ENCODE results near the gene RGSL1.

RGSL1 gene

DNA sequence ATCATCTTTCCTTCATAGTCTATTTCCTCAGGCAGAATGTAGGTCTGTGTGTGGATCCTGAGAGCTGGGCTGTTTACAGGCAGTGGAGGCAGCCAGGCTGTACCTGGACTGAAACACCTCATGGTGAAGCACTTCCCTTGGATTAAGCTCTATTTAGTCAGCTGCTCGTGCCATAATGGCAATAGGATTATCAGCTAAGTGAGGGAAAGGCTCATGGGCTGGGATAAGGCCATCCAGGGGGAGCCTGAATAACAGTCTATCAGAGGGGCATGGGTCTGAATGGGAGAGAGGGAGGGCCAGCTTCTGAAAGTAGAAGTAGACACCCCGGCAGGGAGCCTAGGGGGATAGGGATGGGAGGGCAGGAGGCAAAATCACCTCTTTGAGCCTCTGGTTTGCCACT, 130.8 kb downstream of the RGSL1 start:
- Mint-ChIP-seq H3K36me3 (peaks cover 37% of the 10 kb centered on the region), H3K9me3 (ENCODE audit: low read depth) (no peaks in the 10 kb centered on the region), H3K4me1 (ENCODE audit: low read depth) (peaks cover 56% of the 10 kb centered on the region), H3K27ac (no peak overlapping the region), H3K27me3 (no peaks in the 10 kb centered on the region), H3K4me3 (no peak overlapping the region)

DNA sequence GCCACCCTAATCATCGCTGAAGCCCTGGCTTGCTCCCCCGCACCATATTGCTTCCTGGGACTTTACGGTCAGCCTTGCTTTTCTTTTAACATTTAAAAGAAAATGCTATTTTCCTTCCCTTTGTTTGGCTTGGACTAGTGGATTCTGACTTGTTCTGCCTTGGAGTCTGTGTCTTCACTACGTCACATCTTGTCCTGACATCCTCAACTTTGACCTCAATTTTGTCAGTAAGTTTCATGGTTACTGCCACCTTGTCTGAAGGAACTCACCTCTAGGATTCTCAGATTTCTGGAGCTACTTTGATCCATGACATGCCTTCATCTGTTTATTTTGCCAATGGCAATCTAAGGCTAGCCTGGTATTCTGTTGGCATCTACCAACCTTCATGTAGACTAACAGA, 134.8 kb downstream of the RGSL1 start:
- H3K4me1 Mint-ChIP-seq (ENCODE audit: low read depth), result peaks cover 79% of the 10 kb centered on the region
- H3K27ac Mint-ChIP-seq, result no peak overlapping the region
- no peaks in the 10 kb centered on the region for H3K9me3 Mint-ChIP-seq (ENCODE audit: low read depth)
- peak overlapping the region; percentile 64 for H3K4me3 Mint-ChIP-seq
- peaks cover 25% of the 10 kb centered on the region for H3K36me3 Mint-ChIP-seq
- H3K27me3 Mint-ChIP-seq, result no peaks in the 10 kb centered on the region

- peaks cover 13% of the 10 kb centered on the region for H3K36me3 Mint-ChIP-seq
- H3K27ac Mint-ChIP-seq, result no peak overlapping the region
- peaks cover 77% of the 10 kb centered on the region for H3K4me1 Mint-ChIP-seq (ENCODE audit: low read depth)
- no peaks in the 10 kb centered on the region for H3K9me3 Mint-ChIP-seq (ENCODE audit: low read depth)
- H3K27me3 Mint-ChIP-seq, result no peaks in the 10 kb centered on the region
- no peak overlapping the region for H3K4me3 Mint-ChIP-seq
Measured at GRCh38 chr1:182586380-182586779, 136.4 kb downstream of the RGSL1 start.

- no peaks in the 10 kb centered on the region for H3K9me3 Mint-ChIP-seq (ENCODE audit: low read depth)
- H3K4me3 Mint-ChIP-seq, result no peak overlapping the region
- peaks cover 74% of the 10 kb centered on the region for H3K4me1 Mint-ChIP-seq (ENCODE audit: low read depth)
Measured at GRCh38 chr1:182587093-182587492, 137.1 kb downstream of the RGSL1 start.

DNA sequence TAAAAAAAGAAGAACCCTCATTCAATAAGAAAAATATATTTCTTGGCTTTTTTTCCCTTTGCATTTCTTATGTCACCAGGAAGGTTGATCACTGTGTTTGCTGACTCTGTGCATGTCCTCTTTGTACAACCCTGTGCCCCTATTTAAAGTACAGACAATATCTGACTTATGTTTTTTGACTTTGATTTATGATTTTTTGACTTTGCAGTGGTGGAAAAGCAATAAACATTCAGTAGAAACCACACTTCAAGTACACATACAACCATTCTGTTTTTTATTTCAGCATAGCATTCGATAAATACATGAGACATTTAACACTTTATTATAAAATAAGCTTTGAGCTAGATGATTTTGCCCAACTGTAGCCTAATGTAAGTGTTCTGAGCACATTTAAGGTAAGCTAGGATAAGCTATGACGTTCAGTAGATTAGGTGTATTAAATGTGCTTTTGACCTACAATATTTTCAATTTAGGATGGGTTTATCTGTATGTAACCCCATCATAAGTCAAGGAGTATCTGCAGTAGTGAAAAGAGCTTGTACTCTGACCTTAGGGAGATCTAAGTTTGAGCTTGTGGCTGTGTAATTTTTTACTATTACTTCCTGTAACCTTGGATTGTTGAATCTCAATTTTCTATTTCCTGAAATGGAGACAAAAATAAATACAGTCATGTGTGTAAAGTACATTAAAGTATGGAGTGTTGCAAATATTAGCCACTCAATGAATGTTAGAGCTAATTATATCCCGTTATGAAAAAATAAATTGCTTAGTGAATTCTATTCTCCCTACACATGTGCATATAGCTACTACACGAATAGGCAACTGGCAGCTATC, 137.9 kb downstream of the RGSL1 start:
- H3K27ac Mint-ChIP-seq, result peak overlapping the region; percentile 97
- H3K36me3 Mint-ChIP-seq, result peaks cover 10% of the 10 kb centered on the region
- H3K4me1 Mint-ChIP-seq (ENCODE audit: low read depth), result peaks cover 68% of the 10 kb centered on the region
- H3K4me3 Mint-ChIP-seq, result peak overlapping the region; percentile 98
- no peaks in the 10 kb centered on the region for H3K9me3 Mint-ChIP-seq (ENCODE audit: low read depth)
- H3K27me3 Mint-ChIP-seq, result no peaks in the 10 kb centered on the region

More at GRCh38 chr1:182587093-182587492, 137.1 kb downstream of the RGSL1 start:
- Mint-ChIP-seq H3K27ac (no peak overlapping the region), H3K27me3 (no peaks in the 10 kb centered on the region), H3K36me3 (peaks cover 11% of the 10 kb centered on the region)

GRCh38 chr1:182588500-182589396, 138.8 kb downstream of the RGSL1 start, which contains the start of gene RNASEL:
Gene RNASEL, minus strand, starts transcription at chr1:182589256. Its CDS starts 2,450 bp downstream, at chr1:182586806.
- H3K9me3 Mint-ChIP-seq (ENCODE audit: low read depth), result no peaks in the 10 kb centered on the region
- no peaks in the 10 kb centered on the region for H3K27me3 Mint-ChIP-seq
- peak within 1 kb of the TSS; percentile 97 for H3K27ac Mint-ChIP-seq
- peak within 1 kb of the TSS; percentile 98 for H3K4me3 Mint-ChIP-seq
- H3K36me3 Mint-ChIP-seq, result peaks cover 6% of the 10 kb centered on the region
- peaks cover 59% of the 10 kb centered on the region for H3K4me1 Mint-ChIP-seq (ENCODE audit: low read depth)

- Mint-ChIP-seq H3K36me3 (peaks cover 4% of the 10 kb centered on the region), H3K27ac (peak overlapping the region; percentile 97), H3K4me3 (peak overlapping the region; percentile 98), H3K27me3 (no peaks in the 10 kb centered on the region), H3K9me3 (ENCODE audit: low read depth) (no peaks in the 10 kb centered on the region), H3K4me1 (ENCODE audit: low read depth) (peaks cover 51% of the 10 kb centered on the region)
Measured at GRCh38 chr1:182589520-182589919, 139.6 kb downstream of the RGSL1 start.

- no peaks in the 10 kb centered on the region for H3K9me3 Mint-ChIP-seq (ENCODE audit: low read depth)
- H3K27ac Mint-ChIP-seq, result peak overlapping the region; percentile 97
- no peaks in the 10 kb centered on the region for H3K27me3 Mint-ChIP-seq
- H3K36me3 Mint-ChIP-seq, result peaks cover 4% of the 10 kb centered on the region
- peaks cover 47% of the 10 kb centered on the region for H3K4me1 Mint-ChIP-seq (ENCODE audit: low read depth)
- peak overlapping the region; percentile 98 for H3K4me3 Mint-ChIP-seq
Measured at GRCh38 chr1:182589931-182590330, 140.0 kb downstream of the RGSL1 start.

GRCh38 chr1:182595641-182596240, 145.8 kb downstream of the RGSL1 start:
- H3K36me3 Mint-ChIP-seq, result peaks cover 4% of the 10 kb centered on the region
- no peaks in the 10 kb centered on the region for H3K9me3 Mint-ChIP-seq (ENCODE audit: low read depth)
- H3K27me3 Mint-ChIP-seq, result no peaks in the 10 kb centered on the region
- H3K4me3 Mint-ChIP-seq, result no peak overlapping the region
- H3K27ac Mint-ChIP-seq, result no peak overlapping the region
- H3K4me1 Mint-ChIP-seq (ENCODE audit: low read depth), result peaks cover 5% of the 10 kb centered on the region

GRCh38 chr1:182596934-182597333, 147.0 kb downstream of the RGSL1 start:
- Mint-ChIP-seq H3K4me3 (no peak overlapping the region), H3K27ac (no peak overlapping the region), H3K36me3 (peaks cover 4% of the 10 kb centered on the region), H3K27me3 (no peaks in the 10 kb centered on the region), H3K4me1 (ENCODE audit: low read depth) (peaks cover 5% of the 10 kb centered on the region), H3K9me3 (ENCODE audit: low read depth) (no peaks in the 10 kb centered on the region)

GRCh38 chr1:182598296-182598695, 148.3 kb downstream of the RGSL1 start:
- Mint-ChIP-seq H3K4me1 (ENCODE audit: low read depth) (peaks cover 5% of the 10 kb centered on the region), H3K27me3 (no peaks in the 10 kb centered on the region), H3K36me3 (peaks cover 7% of the 10 kb centered on the region), H3K4me3 (no peak overlapping the region), H3K9me3 (ENCODE audit: low read depth) (no peaks in the 10 kb centered on the region), H3K27ac (no peak overlapping the region)

DNA sequence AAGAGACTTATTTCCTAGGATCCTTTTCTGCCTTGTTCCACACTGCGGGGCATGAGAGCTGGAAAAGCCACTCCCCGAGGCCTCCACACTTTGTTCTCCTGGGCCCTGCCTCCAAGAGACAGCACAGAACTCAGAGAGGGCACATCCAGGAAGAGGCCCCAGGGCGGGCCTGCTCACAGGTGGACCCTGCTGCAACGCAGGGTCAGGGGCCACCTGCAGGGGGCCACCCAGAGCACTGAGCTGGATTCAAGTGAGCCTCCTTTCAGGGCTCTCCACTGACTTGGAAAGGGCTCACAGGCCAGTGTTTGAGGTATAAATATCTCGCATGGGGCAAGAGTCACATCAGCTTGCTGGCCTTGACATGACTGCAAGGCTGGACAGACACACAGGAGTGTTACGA, 149.4 kb downstream of the RGSL1 start:
- Mint-ChIP-seq H3K9me3 (ENCODE audit: low read depth) (no peaks in the 10 kb centered on the region), H3K4me1 (ENCODE audit: low read depth) (peaks cover 6% of the 10 kb centered on the region), H3K27me3 (no peaks in the 10 kb centered on the region), H3K27ac (no peak overlapping the region), H3K4me3 (peak overlapping the region; percentile 65), H3K36me3 (peaks cover 10% of the 10 kb centered on the region)

GRCh38 chr1:182600036-182600713, 150.2 kb downstream of the RGSL1 start:
- H3K36me3 Mint-ChIP-seq, result peaks cover 10% of the 10 kb centered on the region
- H3K4me1 Mint-ChIP-seq (ENCODE audit: low read depth), result peaks cover 12% of the 10 kb centered on the region
- H3K9me3 Mint-ChIP-seq (ENCODE audit: low read depth), result no peaks in the 10 kb centered on the region
- peak overlapping the region; percentile 65 for H3K4me3 Mint-ChIP-seq
- no peak overlapping the region for H3K27ac Mint-ChIP-seq
- no peaks in the 10 kb centered on the region for H3K27me3 Mint-ChIP-seq

GRCh38 chr1:182600745-182601415, 150.9 kb downstream of the RGSL1 start:
- Mint-ChIP-seq H3K4me1 (ENCODE audit: low read depth) (peaks cover 12% of the 10 kb centered on the region), H3K36me3 (peaks cover 10% of the 10 kb centered on the region), H3K4me3 (no peak overlapping the region), H3K27ac (no peak overlapping the region), H3K27me3 (no peaks in the 10 kb centered on the region), H3K9me3 (ENCODE audit: low read depth) (no peaks in the 10 kb centered on the region)
